Measurements from ENCODE around the gene PTPA.

The PTPA gene

DNA sequence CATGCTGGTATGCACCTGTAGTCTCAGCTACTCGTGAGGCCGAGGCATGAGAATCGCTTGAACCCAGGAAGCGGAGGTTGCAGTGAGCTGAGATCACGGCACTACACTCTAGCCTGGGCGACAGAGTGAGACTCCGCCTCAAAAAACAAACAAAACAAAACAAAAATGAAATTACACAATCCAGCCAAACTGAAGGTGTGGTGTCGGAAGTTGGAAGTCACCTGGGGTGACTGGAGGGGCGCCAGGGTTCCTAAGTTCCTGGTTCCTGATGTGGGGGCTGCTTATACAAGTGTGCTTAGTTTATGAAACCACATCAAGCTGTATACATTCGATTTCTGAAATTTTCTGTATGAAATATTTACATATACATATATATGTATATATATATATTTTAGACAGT, 34.0 kb upstream of the PTPA start:
- no peak for DNase-seq (ENCODE audit: low spot score)

GRCh38 chr9:129078691-129079503, 32.3 kb upstream of the PTPA start:
- TF ChIP-seq, protein P1, sequence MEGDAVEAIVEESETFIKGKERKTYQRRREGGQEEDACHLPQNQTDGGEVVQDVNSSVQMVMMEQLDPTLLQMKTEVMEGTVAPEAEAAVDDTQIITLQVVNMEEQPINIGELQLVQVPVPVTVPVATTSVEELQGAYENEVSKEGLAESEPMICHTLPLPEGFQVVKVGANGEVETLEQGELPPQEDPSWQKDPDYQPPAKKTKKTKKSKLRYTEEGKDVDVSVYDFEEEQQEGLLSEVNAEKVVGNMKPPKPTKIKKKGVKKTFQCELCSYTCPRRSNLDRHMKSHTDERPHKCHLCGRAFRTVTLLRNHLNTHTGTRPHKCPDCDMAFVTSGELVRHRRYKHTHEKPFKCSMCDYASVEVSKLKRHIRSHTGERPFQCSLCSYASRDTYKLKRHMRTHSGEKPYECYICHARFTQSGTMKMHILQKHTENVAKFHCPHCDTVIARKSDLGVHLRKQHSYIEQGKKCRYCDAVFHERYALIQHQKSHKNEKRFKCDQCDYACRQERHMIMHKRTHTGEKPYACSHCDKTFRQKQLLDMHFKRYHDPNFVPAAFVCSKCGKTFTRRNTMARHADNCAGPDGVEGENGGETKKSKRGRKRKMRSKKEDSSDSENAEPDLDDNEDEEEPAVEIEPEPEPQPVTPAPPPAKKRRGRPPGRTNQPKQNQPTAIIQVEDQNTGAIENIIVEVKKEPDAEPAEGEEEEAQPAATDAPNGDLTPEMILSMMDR (IDR thresholded peaks at IDR 0.05; ENCODE audit: extremely low read depth, missing control alignments) = no peak

More for the DNA sequence above, 34.0 kb upstream of the PTPA start:
- TF ChIP-seq, protein P1 (IDR thresholded peaks at IDR 0.05; ENCODE audit: extremely low read depth, missing control alignments) = no peak

DNA sequence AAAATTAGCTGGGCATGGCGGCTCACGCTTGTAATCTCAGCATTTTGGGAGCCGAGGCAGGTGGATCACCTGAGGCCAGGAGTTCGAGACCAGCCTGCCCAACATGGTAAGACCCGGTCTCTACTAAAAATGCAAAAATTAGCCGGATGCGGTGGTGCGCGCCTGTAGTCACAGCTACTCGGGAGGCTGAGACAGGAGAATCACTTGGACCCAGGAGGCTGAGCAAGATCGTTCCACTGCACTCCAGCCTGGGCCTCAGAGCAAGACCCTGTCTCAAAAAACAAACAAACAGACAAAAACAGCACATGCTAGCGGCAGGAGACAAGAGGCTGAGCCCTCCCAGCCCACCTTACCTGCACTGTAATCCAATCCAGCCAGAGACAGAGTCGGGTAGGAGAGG, 31.4 kb upstream of the PTPA start:
- TF ChIP-seq, protein P1 (IDR thresholded peaks at IDR 0.05; ENCODE audit: extremely low read depth, missing control alignments) = no peak
- no peak for DNase-seq (ENCODE audit: low spot score)

More at GRCh38 chr9:129078691-129079503, 32.3 kb upstream of the PTPA start:
- no peak for DNase-seq (ENCODE audit: low spot score)

DNA sequence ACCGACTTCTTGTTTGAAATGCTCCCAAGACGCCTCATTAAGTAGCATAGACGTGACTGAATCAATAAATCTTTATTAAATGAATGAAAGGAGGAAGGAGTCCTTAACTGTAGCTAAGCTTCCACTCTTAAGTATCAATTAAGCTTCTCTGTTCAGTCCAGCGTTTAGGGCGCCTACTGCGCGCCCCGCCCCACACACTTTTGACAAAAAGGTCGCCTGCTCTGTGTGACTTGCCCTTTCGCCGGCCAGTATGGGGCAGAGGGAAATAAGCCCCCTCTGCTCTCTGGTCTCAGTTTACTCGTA, 31.0 kb upstream of the PTPA start:
- TF ChIP-seq, protein P1 (IDR thresholded peaks at IDR 0.05; ENCODE audit: extremely low read depth, missing control alignments) = no peak
- no peak for DNase-seq (ENCODE audit: low spot score)

DNA sequence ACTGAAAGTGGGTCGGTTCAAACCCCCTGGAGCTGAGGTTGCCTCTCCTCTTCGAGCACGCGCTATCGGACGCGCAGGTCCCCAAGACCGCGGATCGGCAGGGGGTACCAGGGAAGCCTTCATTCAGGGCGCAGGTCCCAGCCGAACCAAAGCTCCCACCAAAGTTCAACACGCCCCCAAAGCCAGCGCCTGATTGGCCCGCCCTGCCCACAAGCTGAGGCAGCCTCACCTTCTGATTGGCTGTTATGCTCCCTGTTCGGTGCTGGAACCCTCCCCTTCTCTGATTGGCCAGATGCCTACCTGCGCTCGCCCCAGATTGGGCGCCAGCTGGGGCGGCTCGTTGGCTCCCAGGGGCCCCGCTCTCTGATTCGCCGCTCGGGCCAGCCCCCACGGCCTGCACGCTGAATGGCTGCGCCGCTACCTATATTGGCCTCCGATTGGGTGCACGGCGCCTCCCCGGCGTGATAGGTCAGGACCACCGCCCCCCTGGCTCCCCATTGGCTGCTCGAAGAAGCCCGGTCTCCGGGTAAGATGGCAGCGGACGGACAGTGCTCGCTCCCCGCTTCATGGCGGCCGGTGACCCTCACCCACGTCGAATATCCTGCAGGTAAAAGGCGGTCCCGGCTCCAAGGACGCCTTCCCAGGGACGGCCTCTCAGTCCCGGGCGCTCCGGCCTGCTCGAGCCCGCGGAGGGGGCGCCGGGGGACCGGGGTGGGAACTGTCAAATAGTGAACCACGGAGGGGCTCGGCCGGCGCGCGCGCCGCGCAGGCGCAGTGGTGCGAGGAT, 30.4 kb upstream of the PTPA start, which contains the start of gene DOLPP1:
TSS of gene DOLPP1 (plus strand) at position 511 of the 787 bp plus-strand sequence. CDS start at position 532, 21 bp downstream.
- DNase-seq (ENCODE audit: low spot score) = peak; percentile 99
- TF ChIP-seq, protein P1 (IDR thresholded peaks at IDR 0.05; ENCODE audit: extremely low read depth, missing control alignments) = no peak

GRCh38 chr9:129081388-129081904, 29.8 kb upstream of the PTPA start:
- TF ChIP-seq, protein P1 (IDR thresholded peaks at IDR 0.05; ENCODE audit: extremely low read depth, missing control alignments) = no peak
- DNase-seq (ENCODE audit: low spot score) = peak; percentile 96

DNA sequence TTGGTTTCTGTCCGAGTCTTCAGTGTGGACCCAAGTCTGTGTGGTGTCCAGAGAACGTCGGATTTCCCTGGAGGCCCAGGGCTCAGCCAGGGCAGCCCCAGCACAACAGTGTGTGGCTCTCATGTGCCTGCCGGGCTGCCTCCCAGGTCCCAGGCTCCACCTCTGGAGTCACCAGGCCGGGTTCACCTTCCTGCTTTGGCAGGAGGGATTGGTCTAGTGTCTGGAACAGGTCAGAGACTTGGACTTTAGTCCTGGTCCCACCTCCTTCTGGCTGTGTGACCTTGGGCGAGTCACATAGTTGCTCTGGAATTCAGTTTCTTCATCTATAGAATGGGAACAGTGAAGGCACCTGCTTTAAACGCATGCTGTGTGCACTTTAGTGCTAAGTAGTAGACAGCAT, 27.1 kb upstream of the PTPA start:
- TF ChIP-seq, protein P1 (IDR thresholded peaks at IDR 0.05; ENCODE audit: extremely low read depth, missing control alignments) = no peak
- no peak for DNase-seq (ENCODE audit: low spot score)
